Neural cell (in vitro differentiated cells): ENCODE data around the gene VIM. TPM values are rescaled to one million over a fixed set of nuclear protein-coding genes. Genes with fewer than 3 reads are reported as not detected.

Experiments used
- H2AFZ ChIP-seq: fragments of 200-600, 300-800 bp; sonication (generic), shearing (Covaris generic); 2 replicates; pipeline ENCODE4 v1.6.0; 2014; ENCODE audit warnings: low read depth, mild to moderate bottlenecking, antibody characterized with exemption, low read length, moderate library complexity
- H3F3A ChIP-seq: fragments of 200-600 bp; shearing (Covaris generic); 2 replicates; pipeline ENCODE4 v1.6.1; 2016; ENCODE audit warnings: mild to moderate bottlenecking, moderate library complexity, mixed read lengths, antibody characterized with exemption, low read length; ENCODE audit not compliant: insufficient read depth, poor library complexity, severe bottlenecking
- H3K27ac ChIP-seq: fragments of 200-600, 300-800 bp; sonication (generic), shearing (Covaris generic); 2 replicates; pipeline ENCODE4 v1.5.1; 2014; ENCODE audit warnings: mild to moderate bottlenecking, low read length, moderate library complexity
- H3K27me3 ChIP-seq: fragments of 300-800, 200-600 bp; sonication (generic), shearing (Covaris generic); 2 replicates; pipeline ENCODE4 v1.6.0; 2014; ENCODE audit warnings: mild to moderate bottlenecking, low read depth, low read length, moderate library complexity; ENCODE audit not compliant: insufficient read depth
- H3K36me3 ChIP-seq: fragments of 300-800, 200-600 bp; sonication (generic), shearing (Covaris generic); 2 replicates; pipeline ENCODE4 v1.5.1; 2014; ENCODE audit warnings: mild to moderate bottlenecking, antibody characterized with exemption, low read length, moderate library complexity; ENCODE audit not compliant: insufficient read depth
- H3K4me2 ChIP-seq: fragments of 300-800, 200-600 bp; sonication (generic), shearing (Covaris generic); 2 replicates; pipeline ENCODE4 v1.6.0; 2014; ENCODE audit warnings: mild to moderate bottlenecking, low read length
- H3K4me3 ChIP-seq: fragments of 300-800, 200-600 bp; sonication (generic), shearing (Covaris generic); 2 replicates; pipeline ENCODE4 v1.5.1; 2014; ENCODE audit warnings: mild to moderate bottlenecking, low read length, moderate library complexity
- H3K79me2 ChIP-seq: fragments of 200-600 bp; shearing (Covaris generic); replicated peaks from 2 replicates; pipeline ENCODE4 v1.6.0; 2014; ENCODE audit warnings: mild to moderate bottlenecking, low read length, moderate library complexity; ENCODE audit not compliant: insufficient read depth
- H3K9ac ChIP-seq: fragments of 300-800, 200-600 bp; sonication (generic), shearing (Covaris generic); 2 replicates; pipeline ENCODE4 v1.6.1; 2016; ENCODE audit warnings: mild to moderate bottlenecking, low read length, mixed read lengths
- H3K9me2 ChIP-seq: fragments of 200-600 bp; shearing (Covaris generic); 2 replicates; pipeline ENCODE4 v1.6.1; 2016; ENCODE audit warnings: mild to moderate bottlenecking, low read length, mixed read lengths; ENCODE audit not compliant: insufficient read depth
- H3K9me3 ChIP-seq: fragments of 200-600, 300-800 bp; sonication (generic), shearing (Covaris generic); 2 replicates; pipeline ENCODE4 v1.6.1; 2016; ENCODE audit warnings: mild to moderate bottlenecking, mixed run types, low read length, moderate library complexity, mixed read lengths
- H4K20me1 ChIP-seq: fragments of 200-600 bp; shearing (Covaris generic); 2 replicates; pipeline ENCODE4 v1.6.1; 2016; ENCODE audit warnings: mild to moderate bottlenecking, mixed run types; ENCODE audit not compliant: insufficient read depth
- CTCF ChIP-seq: fragments of 450-650 bp; IDR thresholded peaks from 2 replicates; pipeline ENCODE4 v1.5.1; 2014; ENCODE audit warnings: antibody characterized with exemption, mild to moderate bottlenecking, moderate library complexity; ENCODE audit not compliant: poor library complexity, severe bottlenecking
- EP300 ChIP-seq: fragments of 450-650 bp; conservative IDR thresholded peaks from 2 replicates; pipeline ENCODE4 v1.6.1; 2014; ENCODE audit warnings: antibody characterized with exemption, mild to moderate bottlenecking, moderate library complexity; ENCODE audit not compliant: poor library complexity, severe bottlenecking
- EZH2 ChIP-seq: fragments of 200-600, 300-800 bp; shearing (Covaris generic), sonication (generic); IDR thresholded peaks from 2 replicates; pipeline ENCODE4 v1.6.1; 2014; ENCODE audit warnings: antibody characterized with exemption, low read length, borderline replicate concordance, mild to moderate bottlenecking; ENCODE audit not compliant: insufficient read depth, poor library complexity, severe bottlenecking
- MXI1 ChIP-seq: fragments of 450-650 bp; conservative IDR thresholded peaks from 2 replicates; pipeline ENCODE4 v1.6.1; 2014; ENCODE audit warnings: antibody characterized with exemption, mild to moderate bottlenecking; ENCODE audit not compliant: poor library complexity, severe bottlenecking
- POLR2AphosphoS5 ChIP-seq: IDR thresholded peaks from 2 replicates; pipeline ENCODE4 v1.6.1; 2012
- RAD21 ChIP-seq: fragments of 450-650 bp; conservative IDR thresholded peaks from 2 replicates; pipeline ENCODE4 v1.6.1; 2014; ENCODE audit warnings: antibody characterized with exemption, mild to moderate bottlenecking, moderate library complexity
- REST ChIP-seq: IDR thresholded peaks from 2 replicates; pipeline ENCODE4 v1.6.1; 2012; ENCODE audit warnings: borderline replicate concordance
- SMC3 ChIP-seq: fragments of 450-650 bp; conservative IDR thresholded peaks from 2 replicates; pipeline ENCODE4 v1.6.1; 2014; ENCODE audit warnings: antibody characterized with exemption, mild to moderate bottlenecking, moderate library complexity; ENCODE audit not compliant: poor library complexity
- TAF1 ChIP-seq: IDR thresholded peaks from 2 replicates; pipeline ENCODE4 v1.6.1; 2012; ENCODE audit warnings: low read depth
- polyA plus RNA-seq: library from polyadenylated mRNA; depleted of rRNA; stranded (reverse); fragments of >200 nt; gene quantifications from 2 replicates; pipeline ENCODE4 v1.2.3, GENCODE V29; 2014

VIM gene
- polyA plus RNA-seq, 1 donor from 2014 or later = 170 TPM

GRCh38 chr10:17225808-17226207, 2.2 kb upstream of the VIM start:
- Histone ChIP-seq H3K27me3 (no peaks in the 10 kb centered on the region), H4K20me1 (no peaks in the 10 kb centered on the region), H3K36me3 (no peaks in the 10 kb centered on the region), H3K4me3 (no peak overlapping the region), H3K4me2 (no peak overlapping the region), H3F3A (no peaks in the 10 kb centered on the region), H3K27ac (no peak overlapping the region), H3K9me2 (no peaks in the 10 kb centered on the region), H3K79me2 (peaks cover 16% of the 10 kb centered on the region), H3K9ac (no peak overlapping the region), H2AFZ (no peak overlapping the region), H3K9me3 (no peaks in the 10 kb centered on the region)
- TF ChIP-seq REST = no peak
- TF ChIP-seq RAD21 = no peak
- no peak for TF ChIP-seq POLR2AphosphoS5
- no peak for TF ChIP-seq SMC3
- no peak for TF ChIP-seq TAF1
- no peak for TF ChIP-seq MXI1
- TF ChIP-seq EZH2 = no peak
- TF ChIP-seq CTCF = no peak
- no peak for TF ChIP-seq EP300

- Histone ChIP-seq H3K9me3 (no peaks in the 10 kb centered on the region), H3K4me3 (no peak overlapping the region), H3K9ac (no peak overlapping the region), H3K4me2 (no peak overlapping the region), H3F3A (no peaks in the 10 kb centered on the region), H3K79me2 (peaks cover 27% of the 10 kb centered on the region), H3K27me3 (no peaks in the 10 kb centered on the region), H3K27ac (no peak overlapping the region), H3K36me3 (no peaks in the 10 kb centered on the region), H2AFZ (no peak overlapping the region), H4K20me1 (no peaks in the 10 kb centered on the region), H3K9me2 (no peaks in the 10 kb centered on the region)
- TF ChIP-seq SMC3 (no peak), EZH2 (no peak), RAD21 (no peak), TAF1 (no peak), CTCF (no peak), EP300 (no peak), MXI1 (no peak), POLR2AphosphoS5 (no peak), REST (no peak)
Observed at GRCh38 chr10:17226891-17227303, 1.1 kb upstream of the VIM start.
